ENCODE measurements around the gene RBP3.

The RBP3 gene

DNA sequence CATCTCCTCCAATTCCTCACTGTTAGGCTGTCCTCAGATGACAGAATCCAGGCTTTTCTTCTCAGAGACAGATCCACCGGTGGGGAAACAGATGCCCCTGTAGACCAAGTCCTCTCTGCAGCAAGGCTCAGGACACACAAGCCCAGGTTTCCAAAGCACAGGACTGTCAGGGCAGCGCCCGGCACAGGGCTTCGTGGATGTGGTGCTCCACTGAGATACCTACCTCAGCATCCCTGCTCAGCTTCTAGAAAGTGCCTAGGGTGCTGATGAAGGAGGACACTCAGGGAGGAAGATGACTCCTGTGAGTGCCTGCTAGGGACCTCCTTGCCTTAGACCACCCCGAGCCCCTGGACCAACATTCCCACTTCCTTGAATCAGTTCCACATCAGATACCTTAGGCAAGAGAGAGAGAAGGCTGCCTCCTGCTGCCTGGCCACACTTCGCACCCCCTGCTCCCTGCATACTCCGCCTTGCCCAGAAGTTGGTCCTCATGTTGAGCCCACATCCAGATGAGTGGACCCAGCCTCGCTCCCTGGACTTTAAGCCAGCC, 8.9 kb upstream of the RBP3 start:
- no peak for DNase-seq

DNA sequence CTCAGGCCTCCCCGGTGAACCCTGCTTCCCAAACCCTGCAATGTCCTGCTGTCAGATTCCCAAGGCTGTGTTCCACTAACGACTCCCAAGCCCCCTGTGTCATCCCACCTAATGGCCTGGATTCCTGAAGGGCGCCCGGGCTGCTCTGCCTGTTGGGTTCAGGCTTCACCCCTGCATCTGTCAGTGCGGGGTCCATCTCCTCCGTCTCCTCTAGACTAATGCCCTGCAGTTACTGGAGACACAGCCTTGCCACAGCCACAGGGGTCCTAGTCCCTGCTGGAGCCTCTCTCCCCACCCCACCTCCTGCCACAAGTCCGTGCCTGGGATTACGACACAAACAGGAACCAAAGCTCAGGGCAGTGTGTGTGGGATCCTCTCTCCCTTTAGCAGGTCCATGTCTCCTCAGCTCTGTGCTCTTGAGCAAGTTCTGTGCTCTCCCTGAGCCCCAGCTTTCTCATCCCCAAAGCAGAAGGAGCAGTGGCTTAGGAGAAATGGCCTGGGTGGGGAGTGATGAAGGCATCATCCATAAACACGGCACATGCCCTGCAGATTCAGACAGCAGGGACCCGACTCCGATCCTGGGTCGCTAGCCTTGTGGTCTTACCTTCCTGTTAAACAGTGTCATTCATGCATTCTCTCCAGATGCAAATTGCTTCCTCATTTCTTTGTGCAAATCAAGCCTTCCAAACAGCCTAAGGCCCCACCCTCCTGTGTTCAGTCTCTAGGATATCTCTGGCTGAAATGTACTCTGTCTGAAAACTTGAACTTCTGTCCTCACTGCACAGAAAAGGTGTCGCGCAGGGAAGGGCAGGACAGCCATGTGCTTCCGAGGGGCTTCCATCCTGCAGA, 8.2 kb upstream of the RBP3 start:
- peak; percentile 13 for DNase-seq

DNA sequence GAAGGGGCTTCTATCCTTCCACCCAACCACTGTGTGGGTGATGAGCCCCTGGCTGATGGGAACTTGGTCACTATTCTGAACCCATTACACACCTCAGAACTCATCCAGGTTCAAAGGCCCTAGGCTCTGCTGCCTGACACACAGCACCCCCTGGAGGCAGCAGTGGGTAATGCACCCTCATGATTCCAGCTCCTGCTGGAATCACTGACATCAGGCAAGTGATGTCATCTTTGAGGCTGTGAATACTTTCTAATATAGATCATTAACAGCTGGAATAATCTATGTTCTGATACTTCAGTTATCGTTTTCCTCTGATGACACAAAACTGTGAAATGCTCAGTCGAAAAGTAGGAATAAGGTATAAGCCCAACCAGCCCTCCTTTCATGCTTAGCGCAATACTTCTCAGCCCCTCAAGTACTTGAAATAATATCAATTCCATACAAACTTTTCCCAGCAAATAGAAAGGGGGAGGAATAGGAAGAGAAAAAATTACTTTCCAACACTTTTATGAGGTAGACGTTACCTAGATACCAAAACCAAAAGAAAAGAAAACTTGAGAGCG, 7.5 kb upstream of the RBP3 start:
- DNase-seq: peak; percentile 45

- no peak for DNase-seq
Observed at GRCh38 chr10:47344996-47345870, 2.9 kb upstream of the RBP3 start.

GRCh38 chr10:47346581-47347302, 1.4 kb upstream of the RBP3 start:
- DNase-seq: no peak

DNA sequence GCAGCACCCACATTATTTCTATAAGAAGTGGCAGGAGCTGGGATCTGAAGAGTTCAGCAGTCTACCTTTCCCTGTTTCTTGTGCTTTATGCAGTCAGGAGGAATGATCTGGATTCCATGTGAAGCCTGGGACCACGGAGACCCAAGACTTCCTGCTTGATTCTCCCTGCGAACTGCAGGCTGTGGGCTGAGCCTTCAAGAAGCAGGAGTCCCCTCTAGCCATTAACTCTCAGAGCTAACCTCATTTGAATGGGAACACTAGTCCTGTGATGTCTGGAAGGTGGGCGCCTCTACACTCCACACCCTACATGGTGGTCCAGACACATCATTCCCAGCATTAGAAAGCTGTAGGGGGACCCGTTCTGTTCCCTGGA, 874 bp upstream of the RBP3 start:
- no peak for DNase-seq

GRCh38 chr10:47348661-47349470, 703 bp downstream of the RBP3 start:
- DNase-seq: no peak

DNA sequence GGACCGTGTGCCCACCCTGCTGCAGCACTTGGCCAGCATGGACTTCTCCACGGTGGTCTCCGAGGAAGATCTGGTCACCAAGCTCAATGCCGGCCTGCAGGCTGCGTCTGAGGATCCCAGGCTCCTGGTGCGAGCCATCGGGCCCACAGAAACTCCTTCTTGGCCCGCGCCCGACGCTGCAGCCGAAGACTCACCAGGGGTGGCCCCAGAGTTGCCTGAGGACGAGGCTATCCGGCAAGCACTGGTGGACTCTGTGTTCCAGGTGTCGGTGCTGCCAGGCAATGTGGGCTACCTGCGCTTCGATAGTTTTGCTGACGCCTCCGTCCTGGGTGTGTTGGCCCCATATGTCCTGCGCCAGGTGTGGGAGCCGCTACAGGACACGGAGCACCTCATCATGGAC, 1.4 kb downstream of the RBP3 start:
- no peak for DNase-seq

DNA sequence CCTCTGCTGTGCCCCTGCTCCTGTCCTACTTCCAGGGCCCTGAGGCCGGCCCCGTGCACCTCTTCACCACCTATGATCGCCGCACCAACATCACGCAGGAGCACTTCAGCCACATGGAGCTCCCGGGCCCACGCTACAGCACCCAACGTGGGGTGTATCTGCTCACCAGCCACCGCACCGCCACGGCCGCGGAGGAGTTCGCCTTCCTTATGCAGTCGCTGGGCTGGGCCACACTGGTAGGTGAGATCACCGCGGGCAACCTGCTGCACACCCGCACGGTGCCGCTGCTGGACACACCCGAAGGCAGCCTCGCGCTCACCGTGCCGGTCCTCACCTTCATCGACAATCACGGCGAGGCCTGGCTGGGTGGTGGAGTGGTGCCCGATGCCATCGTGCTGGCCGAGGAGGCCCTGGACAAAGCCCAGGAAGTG, 1.8 kb downstream of the RBP3 start:
- DNase-seq: no peak

GRCh38 chr10:47350671-47351640, 2.8 kb downstream of the RBP3 start:
- no peak for DNase-seq

- no peak for DNase-seq
Observed at GRCh38 chr10:47351899-47352815, 4.0 kb downstream of the RBP3 start.

DNA sequence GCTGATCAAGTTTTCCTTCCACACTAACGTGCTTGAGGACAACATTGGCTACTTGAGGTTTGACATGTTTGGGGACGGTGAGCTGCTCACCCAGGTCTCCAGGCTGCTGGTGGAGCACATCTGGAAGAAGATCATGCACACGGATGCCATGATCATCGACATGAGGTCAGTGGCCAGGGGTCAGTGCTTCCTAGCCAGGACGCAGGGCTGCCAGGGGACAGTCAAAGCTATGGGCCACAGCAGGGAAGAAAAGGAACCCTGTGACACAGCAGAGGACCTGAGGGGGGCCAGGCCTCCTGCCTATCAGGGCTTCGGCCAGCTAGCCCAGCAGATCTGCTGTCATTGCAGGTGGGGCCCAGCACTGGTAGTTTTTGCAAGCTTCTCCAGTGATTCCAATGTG, 5.2 kb downstream of the RBP3 start:
- no peak for DNase-seq

- DNase-seq: no peak
Observed at GRCh38 chr10:47354165-47354564, 6.0 kb downstream of the RBP3 start.

DNA sequence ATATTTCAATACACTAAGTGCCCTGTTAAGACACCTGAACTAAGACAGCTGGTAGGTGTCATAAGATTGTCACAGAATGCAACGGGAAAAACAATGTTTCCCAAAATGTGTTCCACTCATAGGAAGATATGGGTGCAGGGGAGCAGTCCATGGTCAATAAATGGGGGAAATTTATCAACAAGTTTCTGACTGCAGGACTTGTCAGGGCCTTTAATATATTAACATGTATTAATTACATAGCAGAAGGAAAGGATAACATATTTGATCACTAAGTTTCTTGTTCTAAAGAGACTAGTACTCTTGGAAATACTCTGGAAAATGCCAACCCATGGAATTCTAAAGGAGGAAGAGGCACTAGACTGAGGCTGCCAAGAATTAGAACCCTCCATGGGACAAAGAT, 6.7 kb downstream of the RBP3 start:
- DNase-seq: no peak

DNA sequence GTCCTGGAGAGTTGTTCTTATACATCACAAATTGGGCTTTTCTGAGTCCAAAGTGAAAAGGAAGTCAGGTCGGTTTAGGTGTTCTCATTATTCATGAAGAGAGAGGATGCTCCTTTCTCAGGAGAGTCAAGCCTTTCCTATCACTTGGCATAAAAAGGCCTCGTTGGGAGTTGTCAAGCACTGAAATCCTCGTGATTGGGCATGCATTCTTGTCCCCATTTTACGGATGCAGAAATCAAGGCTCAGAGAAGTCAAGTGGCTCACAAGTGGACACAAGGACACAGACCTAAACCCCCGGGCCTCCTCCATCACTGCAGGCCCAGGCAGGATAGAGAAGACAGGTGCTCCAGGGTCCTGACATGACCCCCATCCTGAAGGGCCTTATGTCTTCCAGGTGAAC, 8.5 kb downstream of the RBP3 start:
- DNase-seq: no peak

GRCh38 chr10:47357131-47357582, 9.0 kb downstream of the RBP3 start:
- DNase-seq: no peak

GRCh38 chr10:47357911-47358310, 9.7 kb downstream of the RBP3 start:
- no peak for DNase-seq

- no peak for DNase-seq
Observed at GRCh38 chr10:47358457-47358856, 10.3 kb downstream of the RBP3 start.

DNA sequence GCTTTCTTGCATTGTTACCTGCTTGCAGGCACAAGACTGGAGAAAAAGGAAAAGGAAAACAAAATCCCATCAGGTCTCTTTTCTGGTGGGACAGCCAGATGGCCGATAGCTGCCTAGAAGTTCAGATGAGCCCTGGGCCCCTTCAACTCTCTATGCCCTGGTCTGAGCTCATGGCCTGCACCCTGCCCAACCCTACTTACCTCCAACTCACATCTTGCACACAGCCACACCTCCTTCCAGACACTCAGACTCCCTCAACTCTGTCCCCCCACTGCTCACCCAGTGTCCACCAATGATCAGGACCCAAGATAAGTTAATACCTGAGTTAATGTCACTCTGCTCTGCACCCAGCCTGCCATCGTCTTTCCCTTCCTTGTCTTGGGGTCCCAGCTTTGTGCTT, 10.9 kb downstream of the RBP3 start:
- no peak for DNase-seq
